ENCODE results near the gene ADAM10.

ADAM10 gene

DNA sequence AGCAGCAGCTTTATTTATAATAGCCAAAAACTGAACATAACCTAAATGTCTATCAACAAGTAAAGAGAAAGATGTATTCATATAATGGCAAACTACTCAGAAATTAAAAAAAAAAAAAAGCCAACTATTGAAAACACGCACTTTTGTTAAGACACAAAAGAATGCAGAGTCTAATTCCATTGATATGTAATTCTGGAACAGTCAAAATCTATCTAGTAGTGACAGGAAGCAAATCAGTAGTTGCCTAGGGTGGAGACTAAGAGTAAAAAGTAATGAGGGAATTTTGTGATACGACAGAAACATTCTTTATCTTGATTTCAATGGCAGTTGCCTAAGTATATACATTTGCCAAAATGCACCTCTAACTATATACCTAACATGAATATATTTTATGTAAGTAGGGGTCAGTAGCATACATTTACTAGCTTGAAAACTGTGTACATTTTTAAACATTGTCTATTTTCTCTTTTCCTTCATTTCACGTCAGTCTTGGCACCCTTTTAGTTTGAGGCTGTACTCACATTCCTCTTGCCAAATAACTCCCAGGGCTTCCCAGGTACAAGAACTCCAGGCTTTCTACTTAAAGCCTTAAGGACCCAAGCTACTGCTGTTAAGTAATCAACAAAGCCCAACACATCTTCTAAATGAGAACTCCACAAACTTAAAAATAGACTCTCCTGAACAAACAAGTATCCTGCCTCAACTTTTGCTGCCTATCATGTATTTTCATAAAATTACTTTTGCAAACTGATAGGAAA lies 54.7 kb downstream of the ADAM10 start:
- TF ChIP-seq, protein P1, sequence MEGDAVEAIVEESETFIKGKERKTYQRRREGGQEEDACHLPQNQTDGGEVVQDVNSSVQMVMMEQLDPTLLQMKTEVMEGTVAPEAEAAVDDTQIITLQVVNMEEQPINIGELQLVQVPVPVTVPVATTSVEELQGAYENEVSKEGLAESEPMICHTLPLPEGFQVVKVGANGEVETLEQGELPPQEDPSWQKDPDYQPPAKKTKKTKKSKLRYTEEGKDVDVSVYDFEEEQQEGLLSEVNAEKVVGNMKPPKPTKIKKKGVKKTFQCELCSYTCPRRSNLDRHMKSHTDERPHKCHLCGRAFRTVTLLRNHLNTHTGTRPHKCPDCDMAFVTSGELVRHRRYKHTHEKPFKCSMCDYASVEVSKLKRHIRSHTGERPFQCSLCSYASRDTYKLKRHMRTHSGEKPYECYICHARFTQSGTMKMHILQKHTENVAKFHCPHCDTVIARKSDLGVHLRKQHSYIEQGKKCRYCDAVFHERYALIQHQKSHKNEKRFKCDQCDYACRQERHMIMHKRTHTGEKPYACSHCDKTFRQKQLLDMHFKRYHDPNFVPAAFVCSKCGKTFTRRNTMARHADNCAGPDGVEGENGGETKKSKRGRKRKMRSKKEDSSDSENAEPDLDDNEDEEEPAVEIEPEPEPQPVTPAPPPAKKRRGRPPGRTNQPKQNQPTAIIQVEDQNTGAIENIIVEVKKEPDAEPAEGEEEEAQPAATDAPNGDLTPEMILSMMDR (conservative IDR thresholded peaks at IDR 0.05; ENCODE audit: low read depth, low read length) = no peak
- no peak overlapping the region for H3K4me3 ChIP-seq (ENCODE audit: low read depth, low read length)
- DNase-seq (ENCODE audit: low read depth) = peak; percentile 35

DNA sequence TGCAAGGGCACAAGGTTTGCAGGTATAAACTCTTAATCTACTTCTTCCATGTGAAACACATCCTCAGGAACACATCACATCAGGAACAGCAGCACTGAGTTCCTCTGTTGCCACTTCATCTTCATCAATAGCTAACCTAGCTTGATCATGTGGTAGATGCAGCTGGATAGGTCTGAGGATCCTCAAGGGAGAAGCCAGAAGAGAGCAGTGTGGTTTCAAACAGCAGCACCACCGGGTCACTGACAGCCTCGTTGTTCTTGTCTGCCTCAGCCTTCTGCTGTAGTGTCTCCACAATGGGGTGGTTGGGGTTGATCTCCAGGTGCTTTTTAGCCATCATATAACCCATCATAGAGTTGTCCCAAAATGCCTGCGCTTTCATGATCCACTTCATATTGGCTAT lies 58.8 kb downstream of the ADAM10 start:
- TF ChIP-seq, protein P1 (conservative IDR thresholded peaks at IDR 0.05; ENCODE audit: low read depth, low read length) = no peak
- H3K4me3 ChIP-seq (ENCODE audit: low read depth, low read length) = no peak overlapping the region
- DNase-seq (ENCODE audit: low read depth) = no peak

- TF ChIP-seq, protein P1 (conservative IDR thresholded peaks at IDR 0.05; ENCODE audit: low read depth, low read length) = no peak
- no peak overlapping the region for H3K4me3 ChIP-seq (ENCODE audit: low read depth, low read length)
- no peak for DNase-seq (ENCODE audit: low read depth)
These were observed 59.9 kb downstream of the ADAM10 start for GRCh38 chr15:58689646-58690045.

GRCh38 chr15:58686286-58686685 lies 63.2 kb downstream of the ADAM10 start:
- DNase-seq (ENCODE audit: low read depth) = no peak
- no peak overlapping the region for H3K4me3 ChIP-seq (ENCODE audit: low read depth, low read length)
- TF ChIP-seq, protein P1 (conservative IDR thresholded peaks at IDR 0.05; ENCODE audit: low read depth, low read length) = no peak

- TF ChIP-seq, protein P1 (conservative IDR thresholded peaks at IDR 0.05; ENCODE audit: low read depth, low read length) = no peak
- no peak overlapping the region for H3K4me3 ChIP-seq (ENCODE audit: low read depth, low read length)
- peak; percentile 53 for DNase-seq (ENCODE audit: low read depth)
These were observed 64.8 kb downstream of the ADAM10 start for GRCh38 chr15:58684751-58685150.

DNA sequence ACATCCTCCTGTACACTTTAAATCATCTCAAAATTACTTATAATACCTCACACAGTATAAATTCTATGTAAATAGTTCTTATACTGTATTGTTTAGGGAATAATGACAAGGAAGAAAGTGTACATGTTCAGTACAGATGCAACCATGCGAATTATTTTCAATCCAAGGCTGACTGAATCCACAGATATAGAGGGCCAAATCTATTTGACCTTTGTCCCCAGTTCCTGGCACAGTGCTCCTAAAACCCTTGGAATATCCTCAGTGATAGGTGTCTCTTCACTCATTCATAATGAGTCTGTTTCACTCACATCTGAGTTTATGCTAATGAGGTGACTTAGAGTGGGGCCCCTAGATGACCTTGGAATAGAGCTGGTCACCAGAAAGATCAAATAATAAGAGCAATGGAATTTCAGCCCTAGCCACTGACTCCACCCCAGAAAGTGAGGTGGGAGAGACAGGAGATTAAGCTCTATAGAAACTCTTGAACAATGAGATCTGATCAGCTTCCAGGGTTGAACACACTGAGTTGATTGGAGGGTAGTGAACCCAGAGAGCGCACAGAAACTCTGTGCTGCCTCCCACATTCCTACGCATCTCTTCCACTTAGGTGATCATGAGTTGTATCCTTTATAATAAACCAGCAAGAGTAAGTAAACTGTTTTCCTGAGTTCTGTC lies 65.3 kb downstream of the ADAM10 start:
- H3K4me3 ChIP-seq (ENCODE audit: low read depth, low read length) = no peak overlapping the region
- no peak for DNase-seq (ENCODE audit: low read depth)
- TF ChIP-seq, protein P1 (conservative IDR thresholded peaks at IDR 0.05; ENCODE audit: low read depth, low read length) = no peak
